Heart right ventricle (tissue), 16 donors: ENCODE data around the gene MPP7. TPM values are rescaled to one million over a fixed set of nuclear protein-coding genes. Genes with fewer than 3 reads are reported as not detected.

ENCODE experiments used
- ATAC-seq, 8 donors: fragments of 200-7000 bp; cut with Tn5 transposase; one replicate each; pipeline ENCODE4 v1.9.1; 2020; ENCODE audit warnings: mild to moderate bottlenecking in 8 of 8, moderate library complexity in 8 of 8, moderate number of reproducible peaks in 1 of 8
- DNase-seq, 2 donors: peaks; one replicate each; pipeline ENCODE4 v3.0.0-alpha.2; 2020
- H3K27ac ChIP-seq, 10 donors: fragments of 200-600 bp; sonication (generic) in 2 of 10; one replicate each; pipeline versions ENCODE4 v1.5.0 to v1.8.0; 2020 to 2022; ENCODE audit warnings: mild to moderate bottlenecking in 3 of 10
- H3K27me3 ChIP-seq, 7 donors: fragments of 200-600 bp; one replicate each; pipeline ENCODE4 v1.8.0; 2021 to 2022; ENCODE audit warnings: mild to moderate bottlenecking in 2 of 7
- H3K36me3 ChIP-seq, 9 donors: fragments of 200-600 bp; sonication (generic) in 1 of 9; one replicate each; pipeline versions ENCODE4 v1.5.0 to v1.8.0; 2020 to 2022; ENCODE audit warnings: mild to moderate bottlenecking in 2 of 9
- H3K4me1 ChIP-seq, 9 donors: fragments of 200-600 bp; sonication (generic) in 1 of 9; one replicate each; pipeline versions ENCODE4 v1.5.0 to v1.8.0; 2020 to 2022; ENCODE audit warnings: mild to moderate bottlenecking in 4 of 9
- H3K4me3 ChIP-seq, 10 donors: fragments of 200-600 bp; sonication (generic) in 2 of 10; one replicate each; pipeline versions ENCODE4 v1.5.0 to v1.8.0; 2020 to 2022; ENCODE audit warnings: mild to moderate bottlenecking in 7 of 10, moderate library complexity in 2 of 10
- H3K9me3 ChIP-seq, 11 donors: fragments of 200-600 bp in 10 of 11; sonication (generic) in 2 of 11; one replicate each; pipeline versions ENCODE4 v1.5.0 to v1.8.0; 2013 to 2022; ENCODE audit warnings: mild to moderate bottlenecking in 2 of 11, control low read depth in 1 of 11, moderate library complexity in 1 of 11
- WGBS, 2 donors: extraction: QIAGEN DNeasy Blood & Tissue Kit; methylation state at CpG; one replicate each; pipeline ENCODE4 v1.1.7; 2013; ENCODE audit warnings: inconsistent platforms in 1 of 2; 5-methylcytosine and 5-hydroxymethylcytosine counted together
- intact Hi-C, 10 donors: fragments of 100-400 bp; cut with DNase I; formaldehyde crosslinking; loops; one replicate each; pipeline versions ENCODE4 v1.11.1 to v1.14.2; 2022
- polyA plus RNA-seq, 2 donors: library from polyadenylated mRNA; stranded (reverse); fragments of 200-250 nt; gene quantifications; one replicate each; pipeline ENCODE4 v1.2.3, GENCODE V29; 2013
- total RNA-seq, 10 donors: library from RNA; stranded (reverse); fragmentation: NEBNext Ultra II Directional in 3 of 10; extraction: Animal tissue kit (Norgen Biotek cat#: 25700) in 3 of 10; gene quantifications; one replicate each; pipeline versions ENCODE4 v1.2.1 to v1.2.4, GENCODE V29; 2021 to 2023
- TF ChIP-seq, protein P1 (sequence below), 9 donors: fragments of 200-600 bp; sonication (generic) in 2 of 9; IDR thresholded peaks; one replicate each; pipeline versions ENCODE4 v1.5.0 to v1.8.0; 2021 to 2022; ENCODE audit warnings: antibody characterized with exemption in 9 of 9, mild to moderate bottlenecking in 5 of 9, moderate library complexity in 1 of 9
- donor health status: Arrhythmogenic right ventricular cardiomyopathy.
- donor health status: ischemic (EF 13 %, LVEDD 7.1; RV severe dilation, severe dysfunction).
- donor health status: healthy with polysubstance abuse.
- donor health status: DM: no; HTN: yes; CAD: no.
- donor health status: DM: no; HTN: no; CAD: no.
- donor health status: ischemic (EF 25% LVEDD 6.9; RV normal size, moderate dysfunction).
- donor health status: ischemic (EF 25% LVEDD 5.7; RV mildly dilated, moderate dysfunction).
- donor health status: healthy.
- donor health status: DM: yes; HTN: yes; CAD: no.
- donor health status: Ischemic cardiomyopathy.
- donor health status: ischemic (EF 35%, LVEDD 5.7; RV mildly dilated, moderate dysfunction).
- donor health status: nonischemic (EF 11% LVEDD 7.7; RV severe dilation, severe dysfunction).
- donor health status: DM: yes; HTN: yes; CAD: no.
- donor health status: PGD.
- donor health status: ischemic (EF 29% LVEDD 5.4; RV normal size, mild dysfunction).
- donor health status: nonischemic (EF 23%, LVEDD 6.1; RV moderate dilation, normal function).

Gene MPP7
- total and polyA plus RNA-seq, 12 donors = 3.1 to 20.0 (median 14.7) TPM

DNA sequence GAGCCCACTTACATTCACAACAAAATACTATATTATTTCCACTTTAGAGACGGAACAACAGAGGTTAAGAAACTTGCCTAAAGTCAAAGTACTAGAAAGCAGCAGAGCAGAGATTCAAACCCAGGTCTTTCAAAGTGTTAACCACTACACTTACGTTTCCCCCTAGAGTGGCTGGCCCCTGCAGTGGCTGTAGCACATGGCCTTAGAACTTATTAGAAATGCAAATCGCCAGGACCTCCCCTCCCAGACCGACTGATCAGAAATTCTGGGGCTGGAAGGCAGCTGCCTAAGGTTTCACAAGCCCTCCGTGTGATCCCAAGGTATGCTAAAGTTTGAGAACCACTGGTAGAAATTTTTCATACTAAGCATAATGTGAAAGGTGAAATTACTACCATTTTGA is 8.1 kb downstream of the MPP7 start:
- DNase-seq (no peak), ATAC-seq (no peak)
- intact Hi-C loops = no loop called here
- H3K4me1 ChIP-seq = peaks cover 0 to 48% (median 22%) of the 10 kb centered on the region in 9 donors
- no peaks in the 10 kb centered on the region for H3K36me3 ChIP-seq
- H3K27ac ChIP-seq = peak overlapping the region in 2 of 10 donors; percentile 6 to 20
- WGBS, 2 donors = 52 to 55% methylated on average over 5 of the region's 5 CpGs
- no peaks in the 10 kb centered on the region for H3K27me3 ChIP-seq
- TF ChIP-seq, protein P1, sequence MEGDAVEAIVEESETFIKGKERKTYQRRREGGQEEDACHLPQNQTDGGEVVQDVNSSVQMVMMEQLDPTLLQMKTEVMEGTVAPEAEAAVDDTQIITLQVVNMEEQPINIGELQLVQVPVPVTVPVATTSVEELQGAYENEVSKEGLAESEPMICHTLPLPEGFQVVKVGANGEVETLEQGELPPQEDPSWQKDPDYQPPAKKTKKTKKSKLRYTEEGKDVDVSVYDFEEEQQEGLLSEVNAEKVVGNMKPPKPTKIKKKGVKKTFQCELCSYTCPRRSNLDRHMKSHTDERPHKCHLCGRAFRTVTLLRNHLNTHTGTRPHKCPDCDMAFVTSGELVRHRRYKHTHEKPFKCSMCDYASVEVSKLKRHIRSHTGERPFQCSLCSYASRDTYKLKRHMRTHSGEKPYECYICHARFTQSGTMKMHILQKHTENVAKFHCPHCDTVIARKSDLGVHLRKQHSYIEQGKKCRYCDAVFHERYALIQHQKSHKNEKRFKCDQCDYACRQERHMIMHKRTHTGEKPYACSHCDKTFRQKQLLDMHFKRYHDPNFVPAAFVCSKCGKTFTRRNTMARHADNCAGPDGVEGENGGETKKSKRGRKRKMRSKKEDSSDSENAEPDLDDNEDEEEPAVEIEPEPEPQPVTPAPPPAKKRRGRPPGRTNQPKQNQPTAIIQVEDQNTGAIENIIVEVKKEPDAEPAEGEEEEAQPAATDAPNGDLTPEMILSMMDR (IDR thresholded peaks at IDR 0.05) = no peak
- H3K4me3 ChIP-seq = no peak overlapping the region
- H3K9me3 ChIP-seq = no peaks in the 10 kb centered on the region

DNA sequence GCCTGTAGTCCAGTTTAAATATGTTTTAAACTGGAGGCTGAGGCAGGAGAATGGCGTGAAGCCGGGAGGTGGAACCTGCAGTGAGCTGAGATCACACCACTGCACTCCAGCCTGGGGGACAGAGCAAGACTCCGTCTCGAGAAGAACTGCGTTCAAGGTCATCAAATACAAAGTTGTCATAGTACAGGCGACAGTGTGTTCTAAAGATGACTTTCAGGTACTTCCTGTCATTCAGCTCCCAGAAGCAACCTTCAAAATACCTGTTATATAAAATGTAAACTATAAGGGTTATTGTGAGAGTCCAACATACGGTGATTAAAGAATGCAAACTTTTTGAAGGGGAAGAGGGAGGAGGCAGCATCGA is 8.7 kb downstream of the MPP7 start:
- no peak for ATAC-seq
- TF ChIP-seq, protein P1 (IDR thresholded peaks at IDR 0.05) = no peak
- H3K27ac ChIP-seq = no peak overlapping the region

DNA sequence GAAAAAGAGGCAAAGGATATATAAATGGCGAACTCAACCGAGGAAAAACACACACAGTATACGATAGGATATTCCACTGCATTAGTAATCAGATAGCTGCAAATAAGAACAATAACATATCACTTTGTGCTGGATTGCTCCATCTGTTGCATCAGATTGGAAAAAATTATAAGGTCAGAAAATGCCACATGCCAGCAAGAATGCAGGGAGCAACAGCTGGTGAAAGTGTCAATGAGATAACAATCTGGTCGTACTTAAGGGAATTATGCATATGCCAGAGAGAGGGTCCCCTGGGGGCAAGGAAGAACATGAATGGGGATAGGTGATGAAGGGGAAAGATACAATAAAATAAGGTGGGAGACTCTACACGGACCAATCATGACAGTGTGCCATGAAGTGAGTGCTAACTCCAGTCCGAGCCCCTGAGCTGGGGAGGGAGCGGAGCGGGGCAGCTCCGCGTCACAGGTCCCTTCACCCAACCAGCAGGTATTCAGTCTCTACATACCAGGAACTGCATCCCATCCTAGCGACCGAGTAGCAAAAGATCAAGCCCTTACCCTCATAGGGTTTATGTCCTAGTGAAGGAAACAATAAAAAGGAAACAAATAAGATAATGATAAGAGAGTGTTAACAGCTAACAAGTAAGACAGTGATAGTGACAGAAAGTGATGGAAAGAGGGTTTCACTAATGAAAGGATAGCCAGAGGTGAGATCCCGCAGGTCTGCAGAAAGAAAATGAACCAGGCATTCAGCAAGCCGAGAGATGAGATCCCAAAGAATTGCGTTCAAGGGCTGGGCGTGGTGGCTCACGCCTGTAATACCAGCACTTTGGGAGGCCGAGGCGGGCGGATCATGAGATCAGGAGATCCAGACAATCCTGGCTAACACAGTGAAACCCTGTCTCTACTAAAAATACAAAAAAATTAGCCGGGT is 9.4 kb downstream of the MPP7 start:
- DNase-seq (no peak), ATAC-seq (no peak)
- no peak overlapping the region for H3K27ac ChIP-seq
- intact Hi-C loops = no loop called here
- 81 to 87% methylated on average over 21 of the region's 21 CpGs for whole genome bisulfite sequencing, 2 donors
- H3K27me3 ChIP-seq = no peaks in the 10 kb centered on the region
- H3K4me3 ChIP-seq = no peak overlapping the region
- H3K36me3 ChIP-seq = no peaks in the 10 kb centered on the region
- TF ChIP-seq, protein P1 (IDR thresholded peaks at IDR 0.05) = no peak
- H3K4me1 ChIP-seq = peaks cover 0 to 40% (median 22%) of the 10 kb centered on the region in 9 donors
- H3K9me3 ChIP-seq = no peaks in the 10 kb centered on the region

More for the DNA sequence above, 8.7 kb downstream of the MPP7 start:
- DNase-seq = no peak
- Histone ChIP-seq H3K4me1 (peaks cover 0 to 45% (median 22%) of the 10 kb centered on the region in 9 donors), H3K36me3 (no peaks in the 10 kb centered on the region), H3K27me3 (no peaks in the 10 kb centered on the region), H3K4me3 (no peak overlapping the region), H3K9me3 (no peaks in the 10 kb centered on the region)
- intact Hi-C loops = no loop called here
- 62 to 66% methylated on average over 8 of the region's 8 CpGs for WGBS, 2 donors

DNA sequence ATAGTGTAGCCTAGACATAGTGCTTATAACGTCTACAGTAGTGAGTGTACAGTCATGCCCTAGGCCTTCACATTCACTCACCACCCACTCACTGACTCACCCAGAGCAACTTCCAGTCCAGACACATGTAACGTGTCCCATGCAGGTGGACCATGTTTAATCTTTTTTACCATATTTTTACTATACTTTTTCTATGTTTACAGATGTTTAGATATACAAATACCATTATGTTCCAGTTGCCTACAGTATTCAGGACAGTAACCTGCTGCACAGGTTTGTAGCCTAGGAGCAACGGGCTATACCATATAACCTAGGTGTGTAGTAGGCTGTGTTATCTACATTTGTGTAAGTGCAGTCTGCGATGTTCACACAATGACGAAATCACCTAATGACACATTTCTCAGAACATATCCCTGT is 11.0 kb downstream of the MPP7 start:
- TF ChIP-seq, protein P1 (IDR thresholded peaks at IDR 0.05) = no peak
- H3K36me3 ChIP-seq = no peaks in the 10 kb centered on the region
- no peaks in the 10 kb centered on the region for H3K27me3 ChIP-seq
- ATAC-seq (peak in 5 of 8 donors; percentile 55 to 85 (median 72)), DNase-seq (no peak)
- no peak overlapping the region for H3K4me3 ChIP-seq
- H3K27ac ChIP-seq = no peak overlapping the region
- intact Hi-C loops = no loop called here
- peaks cover 0 to 40% (median 22%) of the 10 kb centered on the region in 9 donors for H3K4me1 ChIP-seq
- WGBS, 2 donors = 66% methylated on average over 5 of the region's 5 CpGs
- H3K9me3 ChIP-seq = no peaks in the 10 kb centered on the region
